Measurements from ENCODE around the gene IFT80.
A peak's percentile ranks its signal among the peaks of the same experiment; 100 is the strongest.

The IFT80 gene

DNA sequence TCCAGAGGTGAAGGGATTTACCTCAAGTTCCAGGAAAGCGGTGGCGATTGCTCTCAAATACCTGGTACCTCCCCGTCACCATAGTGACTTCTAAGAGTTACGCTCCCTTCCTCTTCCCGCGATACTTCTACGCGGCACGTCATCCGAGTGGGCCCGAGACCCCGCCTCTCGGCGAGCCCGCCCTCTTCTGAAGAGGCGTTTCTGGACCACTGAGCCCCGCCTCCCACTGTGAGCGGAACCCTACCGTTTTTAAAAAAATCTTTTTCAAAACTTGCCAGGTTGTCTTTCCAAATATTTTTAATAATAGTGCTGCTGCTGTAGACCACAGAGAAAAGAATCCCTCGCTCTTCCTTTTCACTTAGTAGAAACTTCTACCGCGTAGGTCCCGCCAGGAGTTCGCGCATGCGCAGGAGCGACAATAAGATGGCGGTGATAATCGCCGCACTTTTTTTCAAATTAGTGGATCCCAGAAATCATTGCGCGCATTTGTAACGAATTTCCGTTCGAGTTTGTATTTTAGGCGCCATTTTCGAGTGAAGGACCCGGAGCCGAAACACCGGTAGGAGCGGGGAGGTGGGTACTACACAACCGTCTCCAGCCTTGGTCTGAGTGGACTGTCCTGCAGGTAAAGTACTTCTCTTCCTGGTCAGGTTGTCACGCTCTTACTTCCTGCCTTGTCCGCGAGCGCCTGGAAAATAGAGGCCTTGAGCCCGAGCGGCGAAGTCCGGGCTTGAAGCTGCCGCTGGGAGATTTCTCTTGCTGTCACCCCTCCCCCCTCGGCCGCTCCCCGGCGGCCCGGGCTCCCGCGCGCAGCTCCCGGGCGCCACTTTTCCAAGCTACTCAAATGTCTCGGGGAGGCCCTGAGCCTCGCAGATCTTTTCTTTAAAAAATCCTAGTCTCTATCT is at the start of gene IFT80, which contains the start of gene SMC4:
Gene IFT80 (minus strand): TSS at position 101 of the 905 bp plus-strand sequence. CDS start 14,625 bp downstream, outside the sequence.
Gene SMC4 (plus strand): TSS at position 526 of the 905 bp plus-strand sequence. CDS start 1,177 bp downstream, outside the sequence.
- DNase-seq (ENCODE audit: low spot score) = peak; percentile 95

GRCh38 chr3:160447544-160447943 is 48.5 kb upstream of the IFT80 start:
- DNase-seq (ENCODE audit: low spot score) = no peak

- no peak for DNase-seq (ENCODE audit: low spot score)
Observed at GRCh38 chr3:160446522-160447056, 47.6 kb upstream of the IFT80 start.

DNA sequence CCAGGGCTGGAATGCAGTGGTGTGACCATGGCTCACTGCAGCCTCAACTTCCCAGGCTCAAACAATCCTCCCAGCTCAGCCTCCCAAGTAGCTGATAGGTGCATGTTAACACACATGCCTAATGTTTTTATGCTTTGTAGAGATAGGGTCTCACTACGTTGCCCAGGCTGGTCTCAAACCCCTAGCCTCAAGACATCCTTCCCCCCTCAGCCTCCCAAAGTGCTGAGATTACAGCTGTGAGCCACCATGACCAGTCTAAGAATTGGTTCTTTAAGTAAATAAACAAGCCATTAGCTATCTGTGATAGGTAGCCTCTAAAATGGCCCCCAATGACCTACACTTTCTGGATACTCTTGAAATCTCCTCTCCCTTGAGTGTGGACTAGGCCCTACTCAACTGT is 46.8 kb upstream of the IFT80 start:
- DNase-seq (ENCODE audit: low spot score) = no peak

DNA sequence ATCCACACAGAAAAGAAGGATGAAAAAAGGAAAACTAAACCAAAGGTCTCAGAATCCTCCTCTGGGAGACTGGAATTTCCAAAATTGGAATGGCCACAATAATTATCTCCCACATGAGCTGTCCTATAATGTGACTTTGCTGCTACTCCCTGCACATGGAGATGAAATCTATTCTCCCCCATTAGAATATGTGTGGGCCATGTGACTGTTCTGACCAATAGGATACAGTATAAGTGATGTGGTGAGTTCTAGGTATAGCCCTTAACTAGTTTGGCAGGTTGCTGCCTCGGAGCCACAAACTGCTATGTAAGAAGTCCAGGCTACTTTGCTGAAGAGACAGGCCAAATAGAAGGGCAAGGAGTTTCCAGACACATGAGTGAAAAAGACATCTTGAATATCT is 45.4 kb upstream of the IFT80 start:
- DNase-seq (ENCODE audit: low spot score) = no peak

DNA sequence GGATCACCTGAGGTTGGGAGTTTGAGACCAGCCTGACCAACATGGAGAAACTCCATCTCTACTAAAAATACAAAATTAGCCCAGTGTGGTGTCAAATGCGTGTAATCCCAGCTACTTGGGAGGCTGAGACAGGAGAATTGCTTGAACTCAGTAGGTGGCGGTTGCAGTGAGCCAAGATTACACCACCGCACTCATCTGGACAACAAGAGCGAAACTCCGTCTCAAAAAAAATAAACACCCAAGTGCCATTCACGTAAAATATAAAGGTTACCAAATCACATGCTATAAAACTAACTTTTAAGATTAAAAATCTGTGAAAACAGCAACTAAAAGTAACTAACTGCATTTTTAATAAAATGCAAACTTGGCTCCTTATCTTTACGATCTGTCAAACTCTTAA is 41.7 kb upstream of the IFT80 start:
- DNase-seq (ENCODE audit: low spot score) = no peak

DNA sequence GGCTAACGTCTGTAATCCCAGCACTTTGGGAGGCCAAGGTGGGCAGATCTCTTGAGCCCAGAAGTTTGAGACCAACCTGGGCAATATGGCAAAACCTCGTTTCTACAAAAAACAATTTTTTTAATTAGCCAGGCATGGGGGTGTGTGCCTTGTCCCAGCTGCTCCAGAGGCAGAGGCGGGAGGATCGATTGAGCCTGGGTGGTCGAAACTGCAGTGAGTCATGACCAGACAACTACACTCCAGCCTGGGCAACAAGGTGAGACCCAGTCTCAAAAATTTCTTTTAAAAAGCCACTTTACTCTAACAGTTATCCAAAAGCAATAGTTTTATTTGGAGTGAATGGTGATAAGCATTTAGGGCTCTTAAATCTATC is 38.0 kb upstream of the IFT80 start:
- no peak for DNase-seq (ENCODE audit: low spot score)

GRCh38 chr3:160435747-160436146 is 36.7 kb upstream of the IFT80 start:
- no peak for DNase-seq (ENCODE audit: low spot score)

DNA sequence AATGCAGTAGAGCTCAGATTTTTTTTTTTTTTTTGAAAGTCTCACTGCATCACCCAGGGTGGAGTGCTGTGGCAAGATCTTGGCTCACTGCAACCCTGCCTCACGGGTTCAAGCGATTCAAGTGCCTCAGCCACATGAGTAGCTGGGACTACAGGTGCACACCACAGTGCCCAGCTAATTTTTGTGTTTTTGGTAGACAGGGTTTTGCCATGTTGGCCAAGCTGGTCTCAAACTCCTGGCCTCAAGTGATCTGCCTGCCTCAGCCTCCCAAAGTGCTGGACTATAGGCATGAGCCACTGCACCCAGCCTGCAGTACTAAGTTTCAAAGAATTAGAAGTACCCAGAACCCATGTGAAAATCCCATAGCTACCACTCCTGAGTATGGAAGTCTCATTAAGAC is 36.1 kb upstream of the IFT80 start:
- no peak for DNase-seq (ENCODE audit: low spot score)

GRCh38 chr3:160434071-160434470 is 35.0 kb upstream of the IFT80 start:
- peak; percentile 44 for DNase-seq (ENCODE audit: low spot score)

DNA sequence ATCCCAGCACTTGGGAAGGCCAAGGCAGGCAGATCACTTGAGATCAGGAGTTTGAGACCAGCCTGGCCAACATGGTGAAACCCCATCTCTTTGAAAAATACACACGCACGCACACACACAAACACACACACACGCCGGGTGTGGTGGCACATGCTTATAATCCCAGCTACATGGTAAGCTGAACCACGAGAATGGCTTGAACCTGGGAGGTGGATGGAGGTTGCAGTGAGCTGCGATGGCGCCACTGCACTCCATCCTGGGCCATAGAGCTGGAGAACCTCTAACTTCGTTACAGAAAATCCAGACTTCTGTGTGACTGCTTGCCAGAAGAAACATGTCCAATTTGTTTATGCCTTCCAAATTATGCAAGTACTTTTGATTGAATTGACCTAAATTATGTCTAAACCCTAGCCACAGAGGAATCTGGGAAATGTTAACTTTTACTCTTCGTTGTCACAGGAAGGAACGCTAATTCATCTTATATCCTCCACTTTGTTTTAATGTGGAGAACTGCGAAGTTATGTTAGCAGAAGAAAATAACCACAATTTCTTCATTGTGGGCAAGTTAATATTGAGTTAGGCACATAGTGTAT is 28.9 kb upstream of the IFT80 start:
- DNase-seq (ENCODE audit: low spot score) = no peak

DNA sequence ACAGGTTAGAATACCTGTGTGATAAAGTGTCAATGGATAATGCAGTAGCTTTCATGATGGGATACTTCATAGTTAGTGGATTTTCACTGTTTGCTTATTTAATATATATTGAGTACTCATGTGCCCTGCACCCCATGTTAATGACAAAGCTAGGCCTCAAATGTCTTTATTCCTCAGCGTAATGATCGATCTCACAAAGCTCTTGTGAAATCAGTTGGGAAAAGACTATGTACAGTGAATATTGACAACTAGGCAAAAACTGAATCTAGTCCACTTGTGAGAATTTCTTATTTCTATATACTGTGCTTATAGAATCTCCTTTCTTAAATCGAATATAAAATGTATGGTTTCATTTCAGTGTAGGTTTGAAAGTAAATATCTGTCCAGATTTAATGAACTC is 18.3 kb upstream of the IFT80 start:
- no peak for DNase-seq (ENCODE audit: low spot score)

DNA sequence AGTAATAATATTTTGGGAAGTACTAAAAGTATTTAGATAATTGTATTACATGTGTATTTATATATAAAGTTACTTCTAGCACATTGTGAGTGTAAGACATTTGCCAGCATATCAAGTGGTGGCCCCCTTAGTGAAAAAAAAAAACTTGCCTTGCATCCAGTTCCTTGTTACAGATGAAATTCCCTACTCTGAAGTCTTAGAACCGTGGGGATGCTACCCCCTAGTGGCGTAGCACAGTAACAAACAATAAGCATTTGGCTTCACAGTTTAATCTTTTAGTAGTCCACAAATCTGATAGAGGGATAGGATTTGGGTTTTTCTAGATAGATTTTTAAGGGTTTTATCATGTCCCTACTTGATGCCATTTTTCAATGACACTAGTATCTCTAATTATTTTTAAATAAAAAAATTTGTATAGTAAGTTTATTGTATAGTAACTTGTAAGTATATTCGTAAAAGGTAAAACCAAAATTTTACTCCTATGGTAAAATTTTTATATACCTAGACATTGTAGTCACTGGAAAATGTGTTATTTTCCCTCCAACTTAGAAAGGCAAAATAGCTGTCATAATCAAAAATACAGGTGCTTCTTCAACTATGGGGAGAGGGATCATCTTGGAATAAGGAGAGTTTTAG is 14.7 kb upstream of the IFT80 start:
- peak; percentile 61 for DNase-seq (ENCODE audit: low spot score)

DNA sequence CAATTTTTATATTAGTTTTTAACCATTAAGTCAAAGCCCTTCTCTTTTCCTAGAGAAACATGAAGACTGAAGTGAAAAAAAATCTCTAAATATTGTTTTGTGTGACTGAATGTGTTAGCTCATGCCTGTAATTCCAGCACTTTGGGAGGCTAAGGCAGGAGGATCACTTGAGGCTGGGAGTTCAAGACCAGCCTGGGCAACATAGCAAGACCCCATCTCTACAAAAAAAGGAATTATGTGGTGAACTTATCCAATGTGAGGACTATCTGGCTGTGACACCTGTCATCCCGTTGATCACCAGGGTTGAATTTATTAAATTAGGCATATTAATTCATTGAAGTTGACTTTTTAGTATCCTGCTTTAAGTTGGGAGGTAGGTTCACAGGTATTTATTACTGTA is 13.5 kb upstream of the IFT80 start:
- DNase-seq (ENCODE audit: low spot score) = no peak

GRCh38 chr3:160409812-160410610 is 11.0 kb upstream of the IFT80 start:
- no peak for DNase-seq (ENCODE audit: low spot score)

- DNase-seq (ENCODE audit: low spot score) = no peak
Observed at GRCh38 chr3:160403796-160404470, 4.9 kb upstream of the IFT80 start.

DNA sequence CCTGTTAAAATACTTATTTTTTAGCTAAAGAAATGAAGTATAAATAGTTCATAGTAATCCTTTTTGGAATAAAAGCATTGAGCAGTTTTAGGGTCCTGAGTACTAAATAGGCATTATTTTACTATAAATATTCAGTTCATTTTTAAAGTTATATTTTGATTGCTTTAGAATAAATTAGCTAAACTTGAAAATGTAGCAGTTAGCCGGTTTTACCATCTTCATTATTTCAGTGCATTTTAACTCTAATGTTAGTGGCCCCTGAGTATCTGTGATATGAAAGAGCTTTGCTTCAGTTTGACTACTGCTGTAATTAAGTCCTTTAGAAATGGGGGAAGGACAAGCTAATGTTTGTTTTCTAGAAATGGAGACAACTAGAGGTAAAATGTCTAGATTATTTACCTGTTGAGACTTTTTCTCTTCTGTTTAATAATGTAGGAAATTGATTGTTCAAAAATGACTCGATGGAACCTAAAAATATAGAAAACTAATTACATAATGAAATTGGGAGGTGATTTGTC is 4.1 kb upstream of the IFT80 start:
- no peak for DNase-seq (ENCODE audit: low spot score)

- DNase-seq (ENCODE audit: low spot score) = no peak
Observed at GRCh38 chr3:160402221-160403027, 3.4 kb upstream of the IFT80 start.

DNA sequence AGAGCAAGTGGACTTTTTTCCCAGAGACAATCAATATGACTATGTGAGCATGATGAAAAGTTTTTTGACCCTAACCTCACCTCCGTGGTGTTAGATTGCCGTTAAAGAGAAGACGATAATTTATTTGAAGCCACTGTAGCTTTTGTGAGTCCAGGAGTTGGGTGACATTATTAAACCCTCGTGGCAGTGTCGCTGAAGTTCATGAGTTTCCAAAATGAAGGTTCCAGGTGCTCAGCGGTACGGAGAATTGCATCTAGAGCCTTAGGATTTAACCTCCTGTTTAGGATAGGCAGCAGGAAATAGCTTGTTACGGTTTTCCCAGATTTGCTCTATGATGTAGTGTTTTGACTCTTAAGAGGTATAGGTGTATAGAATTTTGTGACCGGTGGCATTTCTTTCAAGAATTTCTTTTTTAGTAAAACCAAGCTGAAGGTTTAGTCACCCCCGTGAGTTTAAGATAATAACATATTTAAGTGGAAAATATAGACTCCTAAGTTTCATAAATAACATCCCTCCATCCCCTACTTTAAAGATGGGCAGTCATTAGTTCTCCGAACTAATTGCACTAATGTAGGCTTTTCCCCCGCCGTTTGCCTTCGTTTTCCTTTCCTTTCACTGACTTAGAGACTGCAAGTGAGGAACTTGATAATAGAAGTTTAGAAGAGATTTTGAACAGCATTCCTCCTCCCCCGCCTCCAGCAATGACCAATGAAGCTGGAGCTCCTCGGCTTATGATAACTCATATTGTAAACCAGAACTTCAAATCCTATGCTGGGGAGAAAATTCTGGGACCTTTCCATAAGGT is 2.5 kb upstream of the IFT80 start:
- peak; percentile 18 for DNase-seq (ENCODE audit: low spot score)
